Kidney capillary endothelial cell (primary cell): ENCODE measurements around the gene PTEN.
"Not testable (repeated sequence)": the region's sequence is repeated elsewhere in the genome, so short reads cannot be mapped to it uniquely, and the experiment has no call there.

ENCODE experiments used
- DNase-seq: peaks from one replicate; pipeline ENCODE4 v3.0.0-alpha.2; 2018; ENCODE audit warnings: low spot score

The PTEN gene

DNA sequence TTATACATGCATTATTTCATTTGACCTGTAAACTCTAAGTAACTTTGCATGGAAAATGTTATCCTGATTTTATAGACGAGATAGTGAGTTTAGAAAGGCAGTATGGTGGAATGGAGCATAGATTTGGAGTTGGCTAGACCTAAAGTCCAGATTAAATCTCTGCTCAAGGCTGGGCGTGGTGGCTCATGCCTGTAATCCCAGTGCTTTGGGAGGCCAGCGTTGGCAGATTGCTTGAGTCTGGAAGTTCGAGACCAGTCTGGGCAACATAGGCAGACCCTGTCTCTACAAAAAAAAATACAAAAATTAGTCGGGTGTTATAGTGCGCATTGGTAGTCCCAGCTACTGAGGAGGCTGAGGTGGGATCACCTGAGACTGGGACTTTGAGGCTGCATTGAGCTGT is 9.4 kb downstream of the PTEN start:
- no peak for DNase-seq

GRCh38 chr10:87873656-87874055 is 10.2 kb downstream of the PTEN start:
- DNase-seq: no peak

GRCh38 chr10:87875929-87876571 is 12.6 kb downstream of the PTEN start:
- DNase-seq: no peak

GRCh38 chr10:87878664-87879459 is 15.4 kb downstream of the PTEN start:
- DNase-seq: no peak

GRCh38 chr10:87880336-87880735 is 16.9 kb downstream of the PTEN start:
- DNase-seq: no peak

DNA sequence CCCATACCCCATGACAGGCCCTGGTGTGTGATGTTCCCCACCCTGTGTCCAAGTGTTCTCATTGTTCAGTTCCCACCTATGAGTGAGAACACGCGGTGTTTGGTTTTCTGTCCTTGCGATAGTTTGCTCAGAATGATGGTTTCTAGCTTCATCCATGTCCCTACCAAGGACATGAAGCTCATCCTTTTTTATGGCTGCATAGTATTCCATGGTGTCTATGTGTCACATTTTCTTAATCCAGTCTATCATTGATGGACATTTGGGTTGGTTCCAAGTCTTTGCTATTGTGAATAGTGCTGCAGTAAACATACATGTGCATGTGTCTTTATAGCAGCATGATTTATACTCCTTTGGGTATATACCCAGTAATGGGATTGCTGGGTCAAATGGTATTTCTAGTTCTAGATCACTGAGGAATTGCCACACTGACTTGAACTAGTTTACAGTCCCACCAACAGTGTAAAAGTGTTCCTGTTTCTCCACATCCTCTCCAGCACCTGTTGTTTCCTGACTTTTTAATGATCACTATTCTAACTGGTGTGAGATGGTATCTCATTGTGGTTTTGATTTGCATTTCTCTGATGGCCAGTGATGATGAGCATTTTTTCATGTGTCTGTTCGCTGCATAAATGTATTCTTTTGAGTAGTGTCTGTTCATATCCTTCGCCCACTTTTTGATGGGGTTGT is 18.1 kb downstream of the PTEN start:
- not testable (repeated sequence) for DNase-seq

DNA sequence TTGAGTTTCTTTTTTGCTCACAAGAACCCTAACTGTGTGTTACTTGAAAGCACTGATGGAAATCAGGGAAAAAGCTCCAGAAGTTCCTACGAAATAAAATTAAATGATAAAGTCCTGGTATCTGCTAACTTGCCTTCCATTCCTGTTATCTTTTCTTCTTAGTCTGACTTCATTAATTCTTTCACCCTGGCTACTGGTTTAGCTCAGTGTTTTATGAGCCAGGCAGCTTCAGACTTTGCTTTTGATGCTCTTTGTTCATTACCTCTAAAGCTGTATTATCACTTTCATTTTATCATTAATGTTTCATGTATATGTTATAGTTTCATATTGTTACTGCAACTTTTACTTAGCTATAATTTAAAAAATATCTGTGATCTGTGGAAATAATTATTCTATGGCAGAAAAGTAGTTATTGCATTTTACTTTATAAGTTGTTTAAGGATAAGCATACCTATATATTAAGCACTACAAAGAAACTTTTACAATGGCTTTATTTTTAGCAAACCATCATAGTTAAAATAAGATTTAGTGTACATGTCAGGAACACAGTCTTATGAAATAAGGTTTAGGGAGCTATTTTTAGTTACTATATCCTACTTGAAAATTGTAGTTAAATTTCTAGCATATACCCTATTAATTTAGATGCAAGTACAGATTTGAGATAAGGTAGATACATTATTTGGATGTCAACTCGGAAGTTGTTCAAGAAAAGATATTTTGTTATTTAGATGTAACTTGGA is 19.3 kb downstream of the PTEN start:
- DNase-seq: no peak

GRCh38 chr10:87886635-87887034 is 23.2 kb downstream of the PTEN start:
- DNase-seq: no peak

GRCh38 chr10:87887146-87887545 is 23.7 kb downstream of the PTEN start:
- no peak for DNase-seq

- DNase-seq: no peak
Observed at GRCh38 chr10:87887548-87888289, 24.3 kb downstream of the PTEN start.

DNA sequence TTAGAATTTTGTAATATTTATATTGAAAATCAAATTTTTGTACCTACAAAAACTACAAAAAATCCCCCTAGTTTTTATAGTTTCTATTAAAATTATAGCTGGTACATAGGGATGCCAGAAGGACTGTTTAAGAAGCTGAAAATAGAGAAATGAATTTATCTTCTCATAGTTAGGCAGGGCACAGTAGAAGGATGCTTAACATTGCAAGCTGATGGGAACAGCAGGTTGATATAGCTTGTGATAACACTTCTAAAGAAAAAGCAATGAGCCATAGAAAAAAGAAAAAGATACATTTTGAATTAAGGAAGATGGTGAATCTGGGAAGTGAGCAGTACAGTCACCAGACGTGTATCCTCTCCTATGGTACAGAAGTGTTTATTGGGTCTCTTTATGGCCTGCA is 32.0 kb downstream of the PTEN start:
- DNase-seq: no peak

- DNase-seq: no peak
Observed at GRCh38 chr10:87896216-87896615, 32.8 kb downstream of the PTEN start.

- DNase-seq: not testable (repeated sequence)
Observed at GRCh38 chr10:87897957-87898356, 34.5 kb downstream of the PTEN start.

DNA sequence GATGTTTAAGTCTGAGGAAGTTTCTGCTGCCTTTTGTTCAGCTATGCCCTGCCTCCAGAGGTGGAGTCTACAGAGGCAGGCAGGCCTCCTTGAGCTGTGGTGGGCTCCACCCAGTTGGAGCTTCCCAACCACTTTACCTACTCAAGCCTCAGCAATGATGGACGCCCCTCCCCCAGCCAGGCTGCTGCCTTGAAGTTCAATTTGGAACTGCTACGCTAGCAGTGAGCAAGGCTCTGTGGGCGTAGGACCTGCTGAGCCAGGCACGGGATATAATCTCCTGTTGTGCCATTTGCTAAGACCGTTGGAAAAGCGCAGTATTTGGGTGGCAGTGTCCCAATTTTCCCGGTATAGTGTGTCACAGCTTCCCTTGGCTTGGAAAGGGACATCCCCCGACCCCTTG is 40.0 kb downstream of the PTEN start:
- DNase-seq: not testable (repeated sequence)

DNA sequence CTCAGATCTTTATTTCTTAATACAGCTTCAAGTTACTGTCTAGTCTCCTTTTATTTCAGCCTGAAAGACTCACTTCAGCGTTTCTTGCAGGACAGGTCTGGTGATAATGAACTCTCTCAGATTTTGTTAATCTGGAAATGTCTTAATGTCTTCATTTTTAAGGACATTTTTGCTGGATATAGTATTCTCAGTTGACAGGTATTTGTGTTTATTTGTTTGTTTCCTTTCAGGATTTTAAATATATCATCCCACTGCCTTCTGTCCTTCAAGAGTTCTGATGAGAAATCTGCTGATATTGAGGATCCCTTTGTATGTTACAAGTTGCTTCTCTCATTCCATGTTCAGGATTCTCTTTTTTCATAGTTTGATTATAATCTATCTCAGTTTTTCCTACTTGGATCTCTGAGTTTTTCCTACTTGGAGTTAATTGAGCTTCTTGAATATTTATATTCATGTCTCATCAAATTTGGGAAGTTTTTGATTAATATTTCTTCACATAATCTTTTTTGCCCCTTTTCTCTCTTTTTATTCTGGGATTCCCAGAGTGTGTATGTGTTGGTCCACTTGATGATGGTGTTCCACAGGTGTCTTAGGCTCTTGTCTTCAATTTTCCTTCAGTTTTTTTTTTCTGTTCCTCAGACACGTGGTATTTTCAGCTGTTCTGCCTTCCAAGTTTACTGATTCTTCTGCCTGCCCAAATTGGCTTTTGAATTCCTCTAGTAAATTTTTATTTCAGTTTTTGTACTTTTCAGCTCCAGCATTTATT is 49.9 kb downstream of the PTEN start:
- DNase-seq: no peak

DNA sequence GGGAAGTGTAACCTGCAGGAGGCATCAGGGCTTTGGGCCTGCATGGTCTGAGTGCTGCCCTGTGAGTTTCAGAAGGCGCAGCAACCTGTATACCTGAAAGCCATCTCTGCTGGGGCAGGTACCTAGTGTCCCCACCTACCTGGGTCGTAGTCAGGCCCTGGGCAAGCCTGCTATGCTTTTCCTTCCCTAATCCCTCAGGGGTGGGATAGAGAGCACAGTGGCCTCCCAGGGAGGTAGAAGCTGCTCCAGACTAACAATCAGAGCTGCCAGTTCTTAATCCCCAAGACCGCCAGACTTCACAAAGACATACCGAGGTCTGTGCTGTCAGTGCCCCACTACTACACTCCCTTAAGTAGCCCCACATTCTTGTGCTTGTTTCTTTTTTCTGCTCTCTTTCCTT is 52.0 kb downstream of the PTEN start:
- DNase-seq: no peak

- no peak for DNase-seq
Observed at GRCh38 chr10:87915989-87916388, 52.6 kb downstream of the PTEN start.

- no peak for DNase-seq
Observed at GRCh38 chr10:87916515-87916914, 53.1 kb downstream of the PTEN start.

- no peak for DNase-seq
Observed at GRCh38 chr10:87918254-87918859, 54.9 kb downstream of the PTEN start.

- DNase-seq: no peak
Observed at GRCh38 chr10:87920538-87920937, 57.1 kb downstream of the PTEN start.
